GM12874 (cell line): ENCODE measurements around the gene GGA2.

ENCODE experiments used
- CTCF ChIP-seq: IDR thresholded peaks from 2 replicates; pipeline ENCODE4 v1.5.1; 2011; ENCODE audit warnings: low read depth, mild to moderate bottlenecking, control low read depth, low read length, moderate library complexity; ENCODE audit not compliant: insufficient read depth

The GGA2 gene

GRCh38 chr16:23544436-23544835 is 34.1 kb upstream of the GGA2 start:
- TF ChIP-seq CTCF = no peak

GRCh38 chr16:23539984-23540816 is 29.9 kb upstream of the GGA2 start:
- no peak for TF ChIP-seq CTCF

GRCh38 chr16:23538919-23539278 is 28.6 kb upstream of the GGA2 start:
- no peak for TF ChIP-seq CTCF

- TF ChIP-seq CTCF = no peak
Observed at GRCh38 chr16:23537390-23537789, 27.1 kb upstream of the GGA2 start.

GRCh38 chr16:23535901-23536300 is 25.6 kb upstream of the GGA2 start:
- no peak for TF ChIP-seq CTCF

- TF ChIP-seq CTCF = no peak
Observed at GRCh38 chr16:23534868-23535860, 24.9 kb upstream of the GGA2 start.

GRCh38 chr16:23532448-23532847 is 22.2 kb upstream of the GGA2 start:
- TF ChIP-seq CTCF = no peak
